Neural progenitor cell (in vitro differentiated cells): ENCODE measurements around the gene PRRT1B. TPM values are rescaled to one million over a fixed set of nuclear protein-coding genes. Genes with fewer than 3 reads are reported as not detected.

Experiments used
- DNase-seq: peaks from one replicate; pipeline ENCODE4 v3.0.0-alpha.2; 2016; ENCODE audit warnings: low spot score
- H2AFZ ChIP-seq: fragments of 200-600 bp; sonication (generic); replicated peaks from 2 replicates; pipeline ENCODE4 v1.6.1; 2016; ENCODE audit warnings: antibody characterized with exemption
- H3F3A ChIP-seq: fragments of 200-600 bp; sonication (generic); 2 replicates; pipeline ENCODE4 v1.6.1; 2016; ENCODE audit warnings: antibody characterized with exemption, low read depth
- H3K27ac ChIP-seq: fragments of 200-600 bp; sonication (generic); 2 replicates; pipeline ENCODE4 v1.5.1; 2016; ENCODE audit warnings: mild to moderate bottlenecking
- H3K27me3 ChIP-seq: fragments of 200-600 bp; sonication (generic); 2 replicates; pipeline ENCODE4 v1.6.1; 2016; ENCODE audit warnings: mild to moderate bottlenecking, moderate library complexity
- H3K36me3 ChIP-seq: fragments of 200-600 bp; sonication (generic); 2 replicates; pipeline ENCODE4 v1.5.1; 2016
- H3K4me1 ChIP-seq: fragments of 200-600 bp; sonication (generic); 2 replicates; pipeline ENCODE4 v1.6.1; 2016; ENCODE audit warnings: mixed run types
- H3K4me2 ChIP-seq: fragments of 200-600 bp; sonication (generic); 2 replicates; pipeline ENCODE4 v1.6.1; 2016
- H3K4me3 ChIP-seq: fragments of 200-600 bp; sonication (generic); 2 replicates; pipeline ENCODE4 v1.5.1; 2016
- H3K79me2 ChIP-seq: fragments of 200-600 bp; sonication (generic); 2 replicates; pipeline ENCODE4 v1.6.1; 2016; ENCODE audit warnings: low read depth
- H3K9ac ChIP-seq: fragments of 200-600 bp; sonication (generic); 2 replicates; pipeline ENCODE4 v1.6.1; 2016
- H3K9me3 ChIP-seq: fragments of 200-600 bp; sonication (generic); 2 replicates; pipeline ENCODE4 v1.5.1; 2016; ENCODE audit warnings: low read depth
- H4K20me1 ChIP-seq: fragments of 200-600 bp; sonication (generic); 2 replicates; pipeline ENCODE4 v1.6.1; 2016; ENCODE audit warnings: low read depth
- H3K27ac Mint-ChIP-seq: 3 replicates; pipeline ENCODE4 v1.8.0; 2021; ENCODE audit warnings: mixed read lengths
- H3K27me3 Mint-ChIP-seq: 2 replicates; pipeline ENCODE4 v1.8.0; 2022; ENCODE audit warnings: low read depth, mild to moderate bottlenecking, inconsistent platforms, moderate library complexity, mixed read lengths; ENCODE audit not compliant: insufficient read depth
- H3K36me3 Mint-ChIP-seq: 3 replicates; pipeline ENCODE4 v1.8.0; 2021; ENCODE audit warnings: mixed read lengths
- H3K4me1 Mint-ChIP-seq: 3 replicates; pipeline ENCODE4 v1.8.0; 2021; ENCODE audit warnings: mixed read lengths
- H3K4me3 Mint-ChIP-seq: 3 replicates; pipeline ENCODE4 v1.8.0; 2021; ENCODE audit warnings: mild to moderate bottlenecking, moderate library complexity, mixed read lengths
- H3K9me3 Mint-ChIP-seq: 3 replicates; pipeline ENCODE4 v1.8.0; 2020; ENCODE audit warnings: mixed read lengths
- EZH2 ChIP-seq: fragments of 200-600 bp; sonication (generic); IDR thresholded peaks from 2 replicates; pipeline ENCODE4 v1.6.1; 2017; ENCODE audit warnings: antibody characterized with exemption, mild to moderate bottlenecking, moderate library complexity
- EZH2phosphoT487 ChIP-seq: fragments of 200-600 bp; sonication (generic); IDR thresholded peaks from 2 replicates; pipeline ENCODE4 v1.6.1; 2017; ENCODE audit warnings: antibody characterized with exemption
- total RNA-seq: library from RNA; depleted of rRNA; stranded (reverse); fragments of >200 nt; gene quantifications from 2 replicates; pipeline ENCODE4 v1.2.3, GENCODE V29; 2015; ENCODE audit warnings: low replicate concordance
- TF ChIP-seq, protein P1 (sequence below): fragments of 200-600 bp; sonication (generic); IDR thresholded peaks from 2 replicates; pipeline ENCODE4 v1.5.1; 2017; ENCODE audit warnings: antibody characterized with exemption, mild to moderate bottlenecking

Gene PRRT1B
- total RNA-seq, 1 donor from 2014 or later = not detected

DNA sequence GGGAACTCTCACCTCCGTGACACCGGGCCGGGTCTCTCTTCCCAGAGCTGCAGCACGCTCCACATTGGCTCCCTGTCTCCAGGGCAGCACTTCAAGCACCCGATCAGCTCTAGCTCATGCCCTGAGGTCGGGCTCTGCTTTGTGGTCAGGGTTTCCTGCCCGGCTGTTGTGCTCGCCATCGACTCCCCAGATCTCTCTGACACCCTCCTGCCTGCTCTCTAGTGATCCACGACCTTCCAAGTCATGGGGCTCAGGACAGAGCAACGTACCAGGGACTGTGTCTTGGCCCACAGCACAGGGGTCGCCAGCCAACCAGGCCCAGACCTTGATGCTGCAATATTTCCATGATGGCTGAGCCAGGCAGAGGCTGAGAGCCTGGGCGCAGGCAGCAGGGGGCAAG lies 45.1 kb downstream of the PRRT1B start:
- H3K36me3 ChIP-seq = no peaks in the 10 kb centered on the region
- H3K79me2 ChIP-seq = no peaks in the 10 kb centered on the region
- no peak for DNase-seq
- H3K27ac ChIP-seq = no peak overlapping the region
- no peak overlapping the region for H3K4me3 ChIP-seq
- TF ChIP-seq EZH2 = no peak
- TF ChIP-seq, protein P1, sequence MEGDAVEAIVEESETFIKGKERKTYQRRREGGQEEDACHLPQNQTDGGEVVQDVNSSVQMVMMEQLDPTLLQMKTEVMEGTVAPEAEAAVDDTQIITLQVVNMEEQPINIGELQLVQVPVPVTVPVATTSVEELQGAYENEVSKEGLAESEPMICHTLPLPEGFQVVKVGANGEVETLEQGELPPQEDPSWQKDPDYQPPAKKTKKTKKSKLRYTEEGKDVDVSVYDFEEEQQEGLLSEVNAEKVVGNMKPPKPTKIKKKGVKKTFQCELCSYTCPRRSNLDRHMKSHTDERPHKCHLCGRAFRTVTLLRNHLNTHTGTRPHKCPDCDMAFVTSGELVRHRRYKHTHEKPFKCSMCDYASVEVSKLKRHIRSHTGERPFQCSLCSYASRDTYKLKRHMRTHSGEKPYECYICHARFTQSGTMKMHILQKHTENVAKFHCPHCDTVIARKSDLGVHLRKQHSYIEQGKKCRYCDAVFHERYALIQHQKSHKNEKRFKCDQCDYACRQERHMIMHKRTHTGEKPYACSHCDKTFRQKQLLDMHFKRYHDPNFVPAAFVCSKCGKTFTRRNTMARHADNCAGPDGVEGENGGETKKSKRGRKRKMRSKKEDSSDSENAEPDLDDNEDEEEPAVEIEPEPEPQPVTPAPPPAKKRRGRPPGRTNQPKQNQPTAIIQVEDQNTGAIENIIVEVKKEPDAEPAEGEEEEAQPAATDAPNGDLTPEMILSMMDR = no peak
- TF ChIP-seq EZH2phosphoT487 = no peak
- no peak overlapping the region for H3K9ac ChIP-seq
- H4K20me1 ChIP-seq = no peaks in the 10 kb centered on the region
- H3K9me3 ChIP-seq = no peaks in the 10 kb centered on the region
- Mint-ChIP-seq H3K27ac (no peak overlapping the region), H3K9me3 (no peaks in the 10 kb centered on the region), H3K36me3 (peaks cover 17% of the 10 kb centered on the region), H3K27me3 (peaks cover 8% of the 10 kb centered on the region), H3K4me1 (no peaks in the 10 kb centered on the region), H3K4me3 (peak overlapping the region; percentile 13)
- H3K4me2 ChIP-seq = no peak overlapping the region
- no peak overlapping the region for H2AFZ ChIP-seq
- H3F3A ChIP-seq = no peaks in the 10 kb centered on the region
- no peaks in the 10 kb centered on the region for H3K4me1 ChIP-seq
- no peaks in the 10 kb centered on the region for H3K27me3 ChIP-seq

DNA sequence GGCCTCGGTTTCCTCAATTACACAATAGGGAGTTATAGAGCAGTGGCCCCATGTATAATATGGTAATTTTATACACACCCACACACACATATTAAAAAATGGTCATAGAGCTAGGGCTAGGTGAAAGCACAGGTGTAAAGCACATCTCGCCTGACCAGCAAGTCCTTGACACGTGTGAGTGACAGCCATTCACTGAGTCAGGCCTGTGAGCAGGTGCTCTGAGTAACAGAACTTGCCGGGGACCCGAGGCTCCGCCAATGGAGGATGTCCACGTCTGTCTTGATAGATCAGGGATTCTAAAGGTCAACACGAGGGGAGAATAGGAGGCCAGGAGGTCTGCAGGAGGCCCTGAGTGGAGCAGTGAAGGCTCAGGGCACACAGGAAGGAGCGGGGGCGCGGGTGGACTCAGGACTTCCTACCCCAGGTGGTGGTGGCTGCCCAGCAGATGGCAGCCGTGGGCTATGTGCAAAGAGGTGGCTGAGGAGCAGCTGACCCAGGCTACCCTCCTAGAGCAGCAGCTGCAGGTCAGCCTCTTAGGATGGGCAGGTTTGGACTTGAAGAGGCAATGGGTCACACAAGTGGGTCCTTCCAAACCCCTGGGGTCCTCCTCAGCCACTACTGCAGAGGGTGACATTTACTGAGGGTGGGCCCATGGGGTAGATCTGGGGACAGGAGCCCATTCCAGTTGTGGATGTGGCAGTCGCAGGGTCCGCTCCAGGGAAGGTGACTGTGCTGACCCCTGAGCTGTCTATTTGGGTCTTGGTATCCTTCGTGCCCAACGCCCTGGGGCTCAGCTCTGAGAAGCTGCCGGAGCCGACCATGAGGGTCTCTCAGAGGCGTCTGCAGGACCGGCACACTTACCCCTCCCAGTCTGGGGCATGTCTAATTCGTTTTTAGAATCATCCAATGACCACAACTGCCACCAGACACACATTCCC lies 45.9 kb downstream of the PRRT1B start:
- H3K27me3 ChIP-seq = no peaks in the 10 kb centered on the region
- H3K27me3 Mint-ChIP-seq = peaks cover 5% of the 10 kb centered on the region
- H3K9me3 Mint-ChIP-seq = no peaks in the 10 kb centered on the region
- H3K4me3 Mint-ChIP-seq = no peak overlapping the region
- H3K27ac ChIP-seq = no peak overlapping the region
- H3K9me3 ChIP-seq = no peaks in the 10 kb centered on the region
- H3K36me3 ChIP-seq = no peaks in the 10 kb centered on the region
- no peak overlapping the region for H3K4me3 ChIP-seq
- no peak overlapping the region for H3K4me2 ChIP-seq
- no peaks in the 10 kb centered on the region for H3K4me1 Mint-ChIP-seq
- H3K79me2 ChIP-seq = no peaks in the 10 kb centered on the region
- H3K36me3 Mint-ChIP-seq = peaks cover 19% of the 10 kb centered on the region
- peak overlapping the region; percentile 50 for H3K27ac Mint-ChIP-seq
- no peaks in the 10 kb centered on the region for H3F3A ChIP-seq
- H4K20me1 ChIP-seq = no peaks in the 10 kb centered on the region
- TF ChIP-seq EZH2phosphoT487 (no peak), EZH2 (no peak)
- TF ChIP-seq, protein P1 = peak; percentile 77
- H2AFZ ChIP-seq = no peak overlapping the region
- H3K4me1 ChIP-seq = no peaks in the 10 kb centered on the region
- DNase-seq = peak; percentile 84
- no peak overlapping the region for H3K9ac ChIP-seq

DNA sequence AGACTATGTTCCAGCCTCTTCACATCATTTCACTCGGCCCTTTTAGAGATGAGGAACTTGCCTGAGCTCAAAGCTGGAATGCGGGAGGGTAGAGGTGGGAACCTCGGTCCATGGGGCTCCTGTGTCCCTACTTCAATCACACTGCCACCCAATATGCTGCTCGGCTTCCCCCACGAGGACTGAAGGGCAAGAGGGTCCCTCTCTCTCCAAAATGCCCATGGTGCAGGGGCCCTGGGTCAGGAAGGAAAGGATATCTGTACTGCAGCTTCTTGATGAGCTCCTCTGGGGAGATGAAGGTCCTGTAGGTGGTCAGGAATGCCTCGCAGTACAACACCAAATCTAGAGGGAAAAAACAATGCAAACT lies 46.5 kb downstream of the PRRT1B start:
- Mint-ChIP-seq H3K9me3 (no peaks in the 10 kb centered on the region), H3K27me3 (peaks cover 5% of the 10 kb centered on the region), H3K4me3 (no peak overlapping the region), H3K36me3 (peaks cover 20% of the 10 kb centered on the region), H3K27ac (peak overlapping the region; percentile 72), H3K4me1 (no peaks in the 10 kb centered on the region)
- Histone ChIP-seq H3K4me2 (no peak overlapping the region), H3K27me3 (no peaks in the 10 kb centered on the region), H3K79me2 (no peaks in the 10 kb centered on the region), H3K4me1 (no peaks in the 10 kb centered on the region), H3K4me3 (no peak overlapping the region), H4K20me1 (no peaks in the 10 kb centered on the region), H3F3A (no peaks in the 10 kb centered on the region), H3K9ac (no peak overlapping the region), H2AFZ (no peak overlapping the region), H3K9me3 (no peaks in the 10 kb centered on the region), H3K36me3 (no peaks in the 10 kb centered on the region), H3K27ac (no peak overlapping the region)
- DNase-seq = no peak
- TF ChIP-seq, protein P1 = no peak
- TF ChIP-seq EZH2phosphoT487 = no peak
- TF ChIP-seq EZH2 = no peak
